Activated effector memory CD4-positive, alpha-beta T cell treated with anti-CD3 and anti-CD28 coated beads, Interleukin-2, amount 50 U/mL, for 16 hours (primary cell): ENCODE measurements around the gene HTATSF1.

Source experiments
- DNase-seq: peaks from one replicate; pipeline ENCODE4 v3.0.0-alpha.2; 2020

The HTATSF1 gene

GRCh38 chrX:136496764-136497555, 432 bp upstream of the HTATSF1 start:
- peak; percentile 94 for DNase-seq

GRCh38 chrX:136519069-136519468, 21.7 kb downstream of the HTATSF1 start:
- DNase-seq, result no peak

GRCh38 chrX:136523770-136524169, 26.4 kb downstream of the HTATSF1 start:
- no peak for DNase-seq

DNA sequence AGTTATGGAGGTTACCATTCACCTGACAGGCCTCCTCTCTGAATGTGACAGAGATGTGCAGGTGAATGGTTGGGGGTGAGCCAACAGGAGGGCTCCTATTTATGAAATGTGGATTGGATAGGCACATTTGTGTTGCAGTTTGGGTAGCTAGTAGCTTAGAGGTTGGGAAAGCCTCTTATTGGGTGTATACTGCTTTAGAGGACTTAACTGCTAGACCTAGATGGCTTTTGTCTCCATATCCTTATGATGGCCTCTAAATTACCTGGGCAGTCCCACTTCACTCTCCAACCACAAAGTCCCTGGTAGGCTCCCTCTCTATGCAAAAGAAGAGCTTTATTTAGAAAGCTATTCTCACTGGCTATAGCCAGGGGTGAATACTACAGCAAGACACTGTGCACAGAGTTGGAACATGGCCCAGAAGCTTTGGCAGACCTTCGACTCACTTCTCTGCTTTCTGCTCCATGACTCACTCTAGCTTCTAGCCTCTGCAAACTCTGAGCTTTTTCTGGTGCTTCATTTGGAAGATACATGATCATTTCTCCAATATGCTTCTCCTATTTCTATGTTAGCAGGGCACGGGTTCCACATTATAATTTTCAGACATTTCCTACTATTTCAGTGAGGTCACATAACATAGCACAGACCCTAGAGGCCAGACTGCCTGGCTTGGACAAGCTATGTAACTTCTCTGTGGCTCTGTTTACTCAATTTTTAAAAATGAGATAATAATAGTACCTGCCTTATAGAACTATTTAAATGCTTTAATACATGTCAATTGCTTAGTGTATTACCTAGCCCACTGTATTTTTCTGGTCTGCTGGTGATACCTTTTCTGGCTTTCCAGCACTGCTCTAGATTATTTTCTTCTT, 28.6 kb downstream of the HTATSF1 start:
- DNase-seq, result no peak

DNA sequence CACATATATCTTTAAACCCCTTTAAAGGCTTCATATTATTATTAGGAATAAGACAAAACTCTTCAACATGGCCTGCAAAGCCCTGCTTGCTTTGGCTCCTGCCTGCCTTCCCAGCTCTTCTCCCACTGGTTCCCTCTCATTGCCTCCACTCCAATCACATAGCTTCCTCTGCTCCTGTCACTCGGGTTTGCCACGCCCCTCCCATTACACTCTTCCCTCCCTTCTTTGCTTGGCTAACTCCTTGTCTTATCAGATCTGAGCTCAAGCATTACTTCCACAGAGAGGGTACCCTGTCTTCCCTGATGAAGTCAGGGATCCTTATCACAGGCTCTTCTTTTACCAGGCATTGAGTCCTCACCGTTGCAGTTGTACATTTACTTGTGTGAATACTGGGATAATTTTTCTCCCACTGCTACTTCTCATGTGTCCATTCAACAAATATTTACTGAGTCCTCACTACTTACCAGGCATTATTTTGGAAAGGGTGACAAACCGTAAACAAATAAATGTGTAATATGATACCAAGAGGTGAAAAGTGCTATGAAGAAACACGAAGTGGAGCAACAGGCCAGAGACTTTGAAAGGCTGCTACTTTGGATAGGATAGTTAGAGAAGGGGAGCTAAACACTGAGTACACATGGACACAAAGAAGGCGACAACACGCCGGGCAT, 31.4 kb downstream of the HTATSF1 start:
- no peak for DNase-seq

DNA sequence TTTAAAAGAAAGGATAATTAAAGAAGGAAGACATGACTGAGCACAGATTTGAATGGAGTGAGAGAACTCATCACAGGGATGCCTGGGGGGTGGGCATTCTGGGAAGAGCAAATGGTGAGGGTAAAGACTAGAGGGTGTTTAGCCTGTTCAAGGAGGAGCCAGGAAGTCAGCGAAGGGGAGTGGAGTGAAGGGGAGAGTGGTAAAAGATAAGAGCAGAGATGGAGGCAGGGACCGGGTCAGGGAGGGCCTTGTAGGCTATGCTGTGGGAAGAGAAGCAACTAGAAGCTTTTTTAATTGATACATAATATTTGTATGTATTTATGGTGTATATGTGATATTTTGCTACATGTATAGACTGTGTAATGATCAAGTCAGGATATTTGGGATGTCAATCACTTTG, 32.4 kb downstream of the HTATSF1 start:
- no peak for DNase-seq

GRCh38 chrX:136531951-136532350, 34.6 kb downstream of the HTATSF1 start, which contains the start of gene VGLL1:
Gene VGLL1, plus strand, starts transcription at chrX:136532215. Its CDS starts 3,806 bp downstream, at chrX:136536021.
- no peak for DNase-seq

GRCh38 chrX:136534131-136534530, 36.7 kb downstream of the HTATSF1 start:
- no peak for DNase-seq

- no peak for DNase-seq
These were observed 41.4 kb downstream of the HTATSF1 start for GRCh38 chrX:136538811-136539210.

DNA sequence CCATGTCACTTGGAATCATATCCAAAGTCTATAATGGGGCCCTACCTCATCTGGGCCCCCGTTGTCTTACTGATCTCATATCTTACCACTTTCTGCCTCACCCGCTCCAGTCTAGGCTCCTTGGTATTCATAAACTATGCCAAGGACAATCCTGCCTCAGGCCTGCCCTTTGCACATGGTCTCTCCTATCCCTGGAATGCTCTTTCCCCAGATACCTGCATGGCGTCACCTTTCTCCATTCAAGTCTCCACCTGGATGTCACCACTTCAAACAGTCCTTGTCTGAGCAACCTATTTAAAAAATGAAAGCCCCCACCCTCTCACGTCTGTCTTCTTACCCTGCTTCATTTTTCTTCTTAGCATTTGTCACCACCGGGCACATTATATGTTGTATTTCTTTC, 42.8 kb downstream of the HTATSF1 start:
- DNase-seq, result no peak

DNA sequence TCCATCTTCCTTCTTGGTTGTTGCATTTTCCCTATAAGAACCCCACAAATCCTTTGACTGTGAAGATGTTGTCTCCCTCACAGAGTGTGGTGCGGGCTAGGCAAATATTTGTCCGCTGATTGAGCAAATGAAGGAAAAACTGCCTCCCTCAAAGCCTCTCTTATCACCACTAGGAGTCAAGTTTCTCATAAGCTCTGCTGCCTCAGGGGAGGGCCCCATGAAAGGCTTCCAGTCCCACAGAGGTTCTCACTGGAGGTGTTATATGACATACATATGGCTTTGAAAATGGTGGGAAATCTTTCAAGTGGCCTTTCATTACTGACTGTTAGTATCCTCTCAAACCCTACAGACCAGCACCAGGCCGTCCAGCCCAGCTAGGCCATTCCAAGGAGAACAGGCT, 43.9 kb downstream of the HTATSF1 start:
- no peak for DNase-seq

- DNase-seq, result no peak
These were observed 44.9 kb downstream of the HTATSF1 start for GRCh38 chrX:136542281-136542680.

GRCh38 chrX:136546371-136546781, 49.0 kb downstream of the HTATSF1 start:
- DNase-seq, result no peak

- no peak for DNase-seq
These were observed 51.8 kb downstream of the HTATSF1 start for GRCh38 chrX:136549226-136549625.

- DNase-seq, result no peak
These were observed 54.0 kb downstream of the HTATSF1 start for GRCh38 chrX:136551410-136551809.

- no peak for DNase-seq
These were observed 58.3 kb downstream of the HTATSF1 start for GRCh38 chrX:136555694-136556093.
